ENCODE data around the gene BCL11B.

BCL11B gene

DNA sequence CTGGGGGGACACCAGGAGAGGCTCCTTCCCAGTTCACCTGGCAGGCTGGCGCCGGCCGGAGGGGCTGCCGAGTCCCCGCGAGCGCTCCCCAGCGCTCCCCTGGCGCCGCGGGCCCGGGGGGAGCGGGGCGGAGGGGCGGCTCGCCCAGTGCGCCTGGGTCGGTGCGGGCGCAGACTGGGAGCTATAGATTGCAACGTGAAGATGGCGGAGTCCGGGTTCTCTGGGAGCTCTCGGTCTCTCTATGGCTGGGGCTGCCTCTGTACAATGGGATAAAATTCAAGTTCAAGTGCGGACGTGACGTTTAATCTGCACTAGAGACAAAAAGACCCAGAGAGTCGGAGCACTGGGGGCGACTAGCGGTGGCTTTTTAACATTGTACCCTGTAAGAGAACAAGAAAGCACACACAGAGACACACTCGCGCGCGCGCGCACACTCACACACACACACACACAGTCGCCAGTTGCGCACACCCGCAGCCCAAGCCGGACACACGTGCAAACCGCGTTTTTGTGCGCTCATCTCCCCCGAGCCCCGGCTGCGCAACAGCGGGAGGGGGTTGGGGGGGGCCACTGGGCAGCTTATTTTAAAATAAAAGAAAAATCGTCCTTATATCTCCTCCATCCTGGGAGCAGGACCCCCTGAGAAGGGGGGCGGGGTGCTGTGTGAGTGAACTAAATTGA lies at the start of gene BCL11B:
Gene BCL11B, minus strand, starts transcription at position 247 of the 681 bp plus-strand sequence. CDS start 979 bp downstream, outside the sequence.
- DNase-seq: peak; percentile 90 to 97 (median 96)

DNA sequence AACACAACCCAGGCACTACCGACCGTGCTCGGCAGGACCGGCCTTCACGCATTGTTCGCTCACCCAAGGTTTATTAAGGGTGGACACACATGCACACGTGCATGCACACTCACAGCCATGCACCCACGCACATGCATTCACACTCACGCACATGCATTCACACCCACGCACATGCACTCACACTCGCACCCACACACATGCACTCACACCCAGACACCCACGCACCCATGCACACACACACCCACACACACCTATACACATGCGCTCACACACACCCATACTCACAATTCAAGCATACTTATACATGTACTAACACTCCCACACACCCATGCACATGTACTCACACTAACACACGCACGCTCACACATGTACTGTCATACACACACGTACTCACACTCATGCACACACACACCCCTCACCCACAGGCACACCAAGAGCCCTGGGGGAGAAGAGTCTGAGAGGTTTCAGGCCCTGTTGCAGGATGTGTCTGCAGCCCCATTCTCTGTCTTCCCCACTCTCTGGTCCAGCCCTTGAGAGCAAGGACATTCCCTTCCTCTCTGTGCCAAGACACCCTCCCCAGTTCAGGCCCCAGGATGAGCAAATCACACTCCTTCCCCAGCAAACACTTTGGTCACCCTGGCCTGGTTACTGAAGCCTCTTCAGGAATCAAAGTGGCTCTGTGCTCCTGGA lies 49.4 kb upstream of the BCL11B start:
- no peak for DNase-seq

- no peak for DNase-seq
Observed at GRCh38 chr14:99320621-99321235, 48.7 kb upstream of the BCL11B start.

DNA sequence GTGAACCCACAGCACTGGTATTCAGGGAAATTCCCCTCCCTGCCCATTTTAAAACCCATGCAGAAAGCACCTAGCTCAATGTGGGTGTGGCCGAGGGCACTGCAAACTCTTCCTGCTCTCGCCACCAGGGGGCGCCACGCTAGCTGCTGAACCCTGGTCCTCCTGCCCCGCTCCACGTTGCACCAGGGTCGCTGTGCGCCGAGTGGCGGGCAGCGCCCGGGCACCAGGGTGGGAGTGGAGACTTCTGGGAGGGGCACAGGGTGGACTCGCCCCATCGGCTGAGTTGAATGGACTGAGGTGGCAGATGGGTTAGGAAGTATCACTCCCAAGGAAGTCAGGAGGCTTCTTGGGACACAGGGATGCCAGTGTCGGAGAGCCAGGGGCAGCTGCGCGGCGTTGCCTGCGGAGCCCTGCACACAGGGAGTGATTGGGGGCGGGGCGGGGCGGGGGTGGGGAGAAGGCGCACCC lies 48.1 kb upstream of the BCL11B start:
- DNase-seq: peak; percentile 55 to 73 (median 62)

DNA sequence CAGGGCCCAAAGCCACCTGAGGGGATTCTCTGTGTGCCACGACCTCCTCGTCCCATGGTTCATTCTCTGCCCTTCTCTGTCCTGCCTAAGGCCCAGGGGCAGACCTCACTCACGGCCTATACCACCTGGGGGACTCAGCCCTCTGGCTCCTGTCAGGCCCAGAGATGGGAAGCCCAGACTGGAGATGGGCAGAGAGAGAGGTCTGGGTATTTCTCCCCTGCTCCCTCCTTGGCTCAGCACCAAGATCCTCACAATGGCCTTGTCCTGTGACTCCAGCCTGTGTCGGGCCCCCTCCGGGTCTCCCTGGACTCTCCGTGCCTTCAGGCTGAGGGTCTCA lies 46.9 kb upstream of the BCL11B start:
- no peak for DNase-seq

DNA sequence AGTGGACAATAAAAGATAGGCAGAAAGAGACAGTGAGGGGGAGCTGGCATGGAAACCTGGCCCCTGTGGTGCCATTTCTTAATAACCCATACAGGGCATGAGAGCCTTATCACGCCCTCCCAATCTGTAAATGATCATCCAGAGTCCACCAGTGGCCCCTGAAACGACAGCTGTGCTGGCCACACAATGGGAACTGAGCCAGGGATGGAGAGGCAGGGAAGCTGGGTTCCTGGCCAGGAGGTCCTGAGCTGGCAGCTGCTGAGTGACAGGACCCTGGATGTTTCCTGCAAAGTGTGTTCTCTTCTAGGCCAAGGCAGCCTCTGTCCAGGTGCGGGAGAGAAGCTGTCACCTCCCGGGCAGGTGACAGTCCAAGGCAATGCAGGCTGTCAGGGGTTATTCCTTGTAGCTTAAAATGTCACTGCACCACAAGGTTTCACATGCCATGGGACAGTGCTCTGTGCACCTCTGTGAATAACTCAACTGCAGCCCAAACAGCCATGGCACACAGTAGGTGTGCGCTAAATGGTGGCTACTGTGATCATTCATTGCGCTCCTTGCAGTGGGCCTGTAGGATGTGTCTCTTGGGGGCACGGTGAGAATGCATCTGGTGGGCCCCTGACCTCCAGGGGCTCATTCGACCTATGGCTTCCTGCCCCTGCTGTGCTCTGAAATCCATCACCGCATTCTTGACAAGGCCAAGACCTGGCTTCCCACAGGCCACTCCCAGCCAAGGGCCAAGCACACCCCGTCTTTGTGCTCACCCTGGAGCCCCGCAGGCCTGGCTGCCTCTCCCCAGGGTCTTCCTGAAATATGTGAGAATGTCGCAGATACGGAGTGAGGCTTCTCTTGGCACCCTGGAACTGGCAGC lies 46.3 kb upstream of the BCL11B start:
- no peak for DNase-seq

- DNase-seq: no peak
Observed at GRCh38 chr14:99317231-99318090, 45.5 kb upstream of the BCL11B start.

DNA sequence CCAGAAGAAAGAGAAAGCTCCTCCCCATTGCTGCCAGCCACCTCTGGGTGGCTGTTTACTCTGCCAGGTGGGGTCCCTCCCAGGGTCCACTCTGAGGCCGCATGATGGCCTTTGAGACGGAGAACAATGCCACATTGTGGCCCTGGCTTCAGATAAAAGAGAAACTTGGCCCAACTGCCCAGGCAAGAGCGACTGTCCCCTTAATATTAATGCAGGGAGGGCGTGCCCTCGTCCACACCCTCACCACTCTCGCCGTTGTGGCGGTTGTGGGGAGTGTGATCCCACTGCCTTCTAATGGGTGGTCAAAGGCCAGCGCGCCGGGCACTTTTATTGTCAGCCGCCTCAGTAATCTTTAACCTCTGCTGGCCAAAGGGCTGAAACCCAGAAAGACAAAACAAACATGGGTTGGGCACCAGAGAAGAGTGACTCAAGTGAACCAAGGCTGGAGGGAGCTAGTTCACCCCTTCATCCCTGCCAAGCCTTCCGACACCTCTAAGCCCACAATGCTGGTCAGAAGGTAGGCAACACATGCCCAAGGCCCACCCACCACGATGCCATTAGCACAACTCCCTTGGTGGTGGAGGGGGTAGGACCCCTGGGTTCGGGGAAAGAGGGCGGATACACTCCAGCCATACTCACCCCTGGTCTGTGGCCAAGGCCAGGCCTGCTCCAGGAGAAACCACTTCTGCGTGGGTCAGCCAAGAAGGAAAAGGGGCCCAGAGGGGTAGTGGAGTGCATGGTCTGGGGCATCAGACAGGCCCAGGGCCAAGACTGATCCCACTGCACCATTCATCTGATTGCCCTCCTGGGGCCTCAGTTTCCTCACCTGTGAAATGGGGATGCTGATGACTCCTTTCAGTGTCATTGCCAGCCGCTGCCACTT lies 44.5 kb upstream of the BCL11B start:
- no peak for DNase-seq

DNA sequence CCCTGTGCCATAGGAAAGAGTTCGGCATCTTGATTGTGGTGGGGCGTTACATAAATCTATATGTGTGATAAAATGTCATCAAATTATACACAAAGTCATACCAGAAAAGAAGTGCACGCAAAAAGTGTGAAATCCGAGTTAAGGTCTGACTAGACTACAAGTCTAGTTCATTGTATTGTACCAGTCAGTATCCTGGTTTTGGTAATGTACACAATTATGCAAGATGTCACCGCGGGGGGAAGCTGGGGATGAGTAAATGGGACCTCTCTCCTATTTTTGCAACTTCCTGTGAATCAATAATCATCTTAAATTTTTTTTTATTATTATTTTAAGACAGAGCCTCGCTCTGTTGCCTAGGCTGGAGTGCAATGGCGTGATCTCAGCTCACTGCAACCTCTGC lies 43.2 kb upstream of the BCL11B start:
- DNase-seq: no peak

DNA sequence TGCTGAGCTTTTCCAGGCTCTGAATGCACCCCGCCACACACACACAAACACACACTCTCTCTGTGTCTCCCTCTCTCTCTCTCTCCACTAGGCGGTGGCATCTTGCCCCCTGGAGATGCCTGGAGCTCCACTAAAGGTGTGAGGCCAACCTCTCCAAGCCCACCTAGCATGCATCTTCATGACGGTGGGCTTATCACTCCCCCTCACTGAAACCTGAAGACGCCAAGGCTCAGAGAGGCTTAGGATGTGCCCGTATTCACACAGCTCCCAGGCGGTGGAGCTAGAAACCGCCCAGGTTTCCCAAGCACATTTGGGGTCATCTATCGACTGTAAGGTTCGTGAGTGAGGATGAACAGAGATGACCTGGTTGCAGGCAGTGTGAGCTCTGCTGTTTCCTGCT lies 42.6 kb upstream of the BCL11B start:
- DNase-seq: no peak

- no peak for DNase-seq
Observed at GRCh38 chr14:99313234-99313633, 41.2 kb upstream of the BCL11B start.

DNA sequence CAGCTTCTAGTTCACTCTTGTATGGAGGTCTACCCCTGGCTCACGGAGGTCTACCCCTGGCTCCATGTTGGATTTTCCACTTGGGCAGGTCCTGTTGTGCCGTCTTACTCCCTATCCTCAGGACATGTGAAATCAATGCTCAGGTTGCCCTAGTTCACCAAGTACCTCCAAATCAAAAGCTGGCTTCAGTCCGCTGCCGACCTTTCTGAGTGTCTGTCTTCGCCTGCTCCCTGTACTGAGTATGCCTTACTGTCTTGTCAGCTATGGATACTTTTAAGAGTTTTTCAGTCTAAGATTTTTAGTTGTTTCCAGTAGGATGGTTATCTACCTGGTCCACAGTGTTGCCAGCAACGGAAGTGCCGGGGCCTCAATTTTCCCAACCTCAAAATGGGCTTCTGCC lies 40.1 kb upstream of the BCL11B start:
- DNase-seq: no peak

DNA sequence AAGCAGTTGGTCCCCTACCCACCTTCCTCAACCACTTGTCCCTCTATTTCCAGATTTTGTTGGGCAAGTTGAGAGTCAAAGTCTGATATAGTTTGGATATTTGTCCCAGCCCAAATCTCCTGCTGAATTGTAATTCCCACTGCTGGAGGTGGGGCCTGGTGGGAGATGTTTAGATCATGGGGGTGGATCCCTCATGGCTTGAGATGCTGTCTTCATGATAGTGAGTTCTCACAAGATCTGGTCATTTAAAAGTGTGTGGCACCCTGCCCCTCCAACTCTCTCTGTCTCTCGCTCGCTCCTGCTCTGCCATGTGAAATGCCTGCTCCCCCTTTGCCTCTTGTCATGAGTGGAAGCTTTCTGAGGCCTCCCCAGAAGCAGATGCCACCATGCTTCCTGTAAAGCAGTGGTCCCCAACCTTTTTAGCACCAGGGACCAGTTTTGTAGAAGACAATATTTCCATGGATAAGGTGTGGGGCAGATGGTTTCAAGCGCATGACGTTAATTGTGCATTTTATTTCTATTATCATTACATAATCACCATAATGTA lies 37.3 kb upstream of the BCL11B start:
- DNase-seq: no peak

GRCh38 chr14:99304208-99304607 lies 32.2 kb upstream of the BCL11B start:
- no peak for DNase-seq

DNA sequence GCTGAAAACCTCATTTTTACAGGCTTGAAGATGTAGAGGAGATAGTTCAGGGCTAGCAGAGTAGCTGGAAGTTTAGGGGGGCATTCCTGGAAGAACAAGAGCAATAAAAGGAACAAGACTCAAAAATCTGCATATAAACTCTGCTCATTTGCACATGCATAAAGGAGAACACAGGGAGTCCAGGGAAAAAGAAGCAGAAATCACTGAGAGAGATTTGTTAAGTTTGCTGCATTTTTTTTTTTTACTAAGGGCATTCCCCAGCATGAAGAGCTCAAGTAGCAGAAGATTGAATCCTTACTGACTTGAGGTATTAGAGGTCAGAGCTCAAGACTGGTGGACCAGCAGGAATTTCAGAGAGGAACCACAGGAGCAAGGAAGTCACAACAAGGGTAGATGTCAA lies 28.2 kb upstream of the BCL11B start:
- no peak for DNase-seq

- no peak for DNase-seq
Observed at GRCh38 chr14:99296517-99296916, 24.5 kb upstream of the BCL11B start.

GRCh38 chr14:99289394-99290189 lies 17.6 kb upstream of the BCL11B start:
- DNase-seq: no peak

DNA sequence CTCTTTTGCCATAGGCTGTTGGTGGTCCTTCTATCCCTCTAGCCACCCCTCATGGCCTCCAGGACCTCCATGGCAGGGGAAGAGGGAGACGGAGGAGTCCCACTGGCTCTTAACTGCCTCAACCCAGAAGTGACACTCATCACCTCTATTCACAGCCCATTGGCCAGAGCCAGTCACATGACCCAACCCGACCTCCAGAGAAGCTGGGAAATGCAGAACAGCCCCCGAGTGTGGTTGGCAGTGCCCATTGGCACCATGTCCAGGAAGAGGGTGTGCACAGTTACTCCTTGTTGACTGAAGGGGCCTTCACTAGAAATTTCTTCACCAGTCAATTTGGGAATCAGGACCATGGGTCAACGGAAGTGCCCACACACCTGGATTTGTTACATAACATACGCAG lies 17.0 kb upstream of the BCL11B start:
- no peak for DNase-seq

DNA sequence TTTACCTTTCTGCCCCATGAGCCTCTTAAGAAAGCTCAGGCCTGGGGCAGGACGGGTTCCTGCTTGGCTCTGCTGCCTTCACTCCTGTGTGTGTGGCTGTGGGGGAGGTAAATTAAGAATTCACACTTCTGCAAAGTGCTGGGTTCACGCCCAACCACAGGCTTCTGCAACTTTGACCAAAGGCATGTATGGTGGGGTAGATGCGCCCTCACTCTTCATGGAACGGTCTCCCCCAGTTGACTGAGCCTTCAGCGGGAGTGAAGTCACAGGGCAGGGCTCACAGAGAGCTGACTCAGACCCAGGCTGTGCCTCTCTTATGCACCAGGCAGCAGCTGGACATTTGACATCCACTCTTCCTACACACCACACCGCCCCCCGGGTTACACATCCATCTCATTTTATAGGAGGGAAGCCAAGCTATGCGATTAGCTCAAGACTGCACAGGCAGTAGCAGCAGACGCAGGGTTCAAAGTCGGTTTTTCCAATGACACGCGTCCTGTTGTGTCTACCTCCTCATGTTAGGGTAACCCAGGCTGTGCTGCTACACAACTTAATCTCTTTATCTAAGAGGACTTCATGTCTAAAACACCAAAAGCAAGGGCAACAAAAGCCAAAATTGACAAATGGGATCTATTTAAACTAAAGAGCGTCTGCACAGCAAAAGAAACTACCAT lies 15.4 kb upstream of the BCL11B start:
- no peak for DNase-seq

All from NCI-H1417 (cell line).